Measurements from ENCODE around the gene TTBK2.

TTBK2 gene

GRCh38 chr15:42784705-42785104, 135.9 kb downstream of the TTBK2 start:
- Histone ChIP-seq H3K27ac (replicated peaks) (no peak overlapping the region), H3K27me3 (ENCODE audit: insufficient read depth, poor library complexity, severe bottlenecking) (no peaks in the 10 kb centered on the region), H3K4me3 (replicated peaks; ENCODE audit: insufficient read depth, low read length) (no peak overlapping the region)
- TF ChIP-seq, protein P1, sequence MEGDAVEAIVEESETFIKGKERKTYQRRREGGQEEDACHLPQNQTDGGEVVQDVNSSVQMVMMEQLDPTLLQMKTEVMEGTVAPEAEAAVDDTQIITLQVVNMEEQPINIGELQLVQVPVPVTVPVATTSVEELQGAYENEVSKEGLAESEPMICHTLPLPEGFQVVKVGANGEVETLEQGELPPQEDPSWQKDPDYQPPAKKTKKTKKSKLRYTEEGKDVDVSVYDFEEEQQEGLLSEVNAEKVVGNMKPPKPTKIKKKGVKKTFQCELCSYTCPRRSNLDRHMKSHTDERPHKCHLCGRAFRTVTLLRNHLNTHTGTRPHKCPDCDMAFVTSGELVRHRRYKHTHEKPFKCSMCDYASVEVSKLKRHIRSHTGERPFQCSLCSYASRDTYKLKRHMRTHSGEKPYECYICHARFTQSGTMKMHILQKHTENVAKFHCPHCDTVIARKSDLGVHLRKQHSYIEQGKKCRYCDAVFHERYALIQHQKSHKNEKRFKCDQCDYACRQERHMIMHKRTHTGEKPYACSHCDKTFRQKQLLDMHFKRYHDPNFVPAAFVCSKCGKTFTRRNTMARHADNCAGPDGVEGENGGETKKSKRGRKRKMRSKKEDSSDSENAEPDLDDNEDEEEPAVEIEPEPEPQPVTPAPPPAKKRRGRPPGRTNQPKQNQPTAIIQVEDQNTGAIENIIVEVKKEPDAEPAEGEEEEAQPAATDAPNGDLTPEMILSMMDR (IDR thresholded peaks at IDR 0.05; ENCODE audit: insufficient read depth, low read length), result no peak
- no peak for TF ChIP-seq REST (IDR thresholded peaks at IDR 0.05; ENCODE audit: insufficient replicate concordance, low read depth)
- TF ChIP-seq SPI1 (IDR thresholded peaks at IDR 0.05; ENCODE audit: borderline replicate concordance, low read depth), result no peak
- no peak for TF ChIP-seq GABPA (IDR thresholded peaks at IDR 0.05; ENCODE audit: low read depth)
- no peak for TF ChIP-seq POLR2AphosphoS5 (IDR thresholded peaks at IDR 0.05; ENCODE audit: low read depth)
- DNase-seq (ENCODE audit: low read depth in 1 of 2, low spot score in 1 of 2), result no peak

DNA sequence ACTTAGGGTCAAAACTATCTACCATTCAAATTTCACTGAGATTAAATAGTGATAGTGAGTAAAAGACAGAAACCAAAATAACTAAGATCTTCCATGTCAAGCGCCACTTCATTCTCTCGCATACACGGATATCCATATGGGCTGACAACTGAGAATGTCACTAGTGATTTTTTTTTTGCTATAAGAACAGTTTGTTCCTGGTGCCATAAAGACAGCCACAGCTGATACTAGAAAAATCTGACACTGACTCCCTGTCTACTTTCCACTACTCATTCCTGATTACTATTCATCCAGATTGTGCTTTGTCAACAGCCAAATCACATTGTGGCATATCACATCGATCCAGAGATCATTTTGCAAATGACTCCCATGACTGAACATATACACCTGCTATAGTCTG, 137.9 kb downstream of the TTBK2 start:
- H3K27ac ChIP-seq (replicated peaks), result no peak overlapping the region
- H3K4me3 ChIP-seq (replicated peaks; ENCODE audit: insufficient read depth, low read length), result no peak overlapping the region
- no peaks in the 10 kb centered on the region for H3K27me3 ChIP-seq (ENCODE audit: insufficient read depth, poor library complexity, severe bottlenecking)
- no peak for DNase-seq (ENCODE audit: low read depth in 1 of 2, low spot score in 1 of 2)
- TF ChIP-seq REST (IDR thresholded peaks at IDR 0.05; ENCODE audit: insufficient replicate concordance, low read depth), result no peak
- no peak for TF ChIP-seq POLR2AphosphoS5 (IDR thresholded peaks at IDR 0.05; ENCODE audit: low read depth)
- TF ChIP-seq, protein P1 (IDR thresholded peaks at IDR 0.05; ENCODE audit: insufficient read depth, low read length), result no peak
- TF ChIP-seq GABPA (IDR thresholded peaks at IDR 0.05; ENCODE audit: low read depth), result no peak
- TF ChIP-seq SPI1 (IDR thresholded peaks at IDR 0.05; ENCODE audit: borderline replicate concordance, low read depth), result no peak

DNA sequence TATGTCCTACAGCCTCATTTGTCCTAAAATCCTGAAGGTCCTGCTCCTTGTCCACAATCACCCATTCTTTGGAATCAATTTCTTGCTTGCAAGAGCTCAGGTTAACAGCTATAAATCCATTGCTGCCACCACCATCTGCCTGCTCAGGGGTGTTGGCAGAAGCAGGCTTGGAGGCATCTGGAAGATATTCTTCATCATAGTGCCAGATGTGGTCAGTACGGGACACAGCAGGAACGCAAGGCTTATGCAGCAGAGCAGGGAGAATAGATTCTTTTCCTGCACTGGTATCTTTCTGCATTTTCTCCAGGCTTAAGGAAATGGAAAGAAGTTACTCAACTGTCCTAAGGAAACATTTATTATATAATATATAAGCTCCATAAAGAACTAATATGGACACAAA, 145.2 kb downstream of the TTBK2 start:
- no peak for DNase-seq (ENCODE audit: low read depth in 1 of 2, low spot score in 1 of 2)
- TF ChIP-seq GABPA (IDR thresholded peaks at IDR 0.05; ENCODE audit: low read depth) (no peak), POLR2AphosphoS5 (IDR thresholded peaks at IDR 0.05; ENCODE audit: low read depth) (no peak), SPI1 (IDR thresholded peaks at IDR 0.05; ENCODE audit: borderline replicate concordance, low read depth) (no peak), REST (IDR thresholded peaks at IDR 0.05; ENCODE audit: insufficient replicate concordance, low read depth) (no peak)
- TF ChIP-seq, protein P1 (IDR thresholded peaks at IDR 0.05; ENCODE audit: insufficient read depth, low read length), result no peak

More for the DNA sequence above, 145.2 kb downstream of the TTBK2 start:
- no peak overlapping the region for H3K4me3 ChIP-seq (replicated peaks; ENCODE audit: insufficient read depth, low read length)
- no peak overlapping the region for H3K27ac ChIP-seq (replicated peaks)
- H3K27me3 ChIP-seq (ENCODE audit: insufficient read depth, poor library complexity, severe bottlenecking), result no peaks in the 10 kb centered on the region
